Measurements from ENCODE around the gene LTBP1. TPM values are rescaled to one million over a fixed set of nuclear protein-coding genes. Genes with fewer than 3 reads are reported as not detected.

LTBP1 gene
- total and polyA plus RNA-seq, 2 of the 13 experiments (the other 11 are each of a cell fraction or from before 2014, with no cell fraction given): 0.12 to 0.22 TPM

GRCh38 chr2:33090553-33091134, 143.9 kb downstream of the LTBP1 start (continued):
- TF ChIP-seq, protein P1, sequence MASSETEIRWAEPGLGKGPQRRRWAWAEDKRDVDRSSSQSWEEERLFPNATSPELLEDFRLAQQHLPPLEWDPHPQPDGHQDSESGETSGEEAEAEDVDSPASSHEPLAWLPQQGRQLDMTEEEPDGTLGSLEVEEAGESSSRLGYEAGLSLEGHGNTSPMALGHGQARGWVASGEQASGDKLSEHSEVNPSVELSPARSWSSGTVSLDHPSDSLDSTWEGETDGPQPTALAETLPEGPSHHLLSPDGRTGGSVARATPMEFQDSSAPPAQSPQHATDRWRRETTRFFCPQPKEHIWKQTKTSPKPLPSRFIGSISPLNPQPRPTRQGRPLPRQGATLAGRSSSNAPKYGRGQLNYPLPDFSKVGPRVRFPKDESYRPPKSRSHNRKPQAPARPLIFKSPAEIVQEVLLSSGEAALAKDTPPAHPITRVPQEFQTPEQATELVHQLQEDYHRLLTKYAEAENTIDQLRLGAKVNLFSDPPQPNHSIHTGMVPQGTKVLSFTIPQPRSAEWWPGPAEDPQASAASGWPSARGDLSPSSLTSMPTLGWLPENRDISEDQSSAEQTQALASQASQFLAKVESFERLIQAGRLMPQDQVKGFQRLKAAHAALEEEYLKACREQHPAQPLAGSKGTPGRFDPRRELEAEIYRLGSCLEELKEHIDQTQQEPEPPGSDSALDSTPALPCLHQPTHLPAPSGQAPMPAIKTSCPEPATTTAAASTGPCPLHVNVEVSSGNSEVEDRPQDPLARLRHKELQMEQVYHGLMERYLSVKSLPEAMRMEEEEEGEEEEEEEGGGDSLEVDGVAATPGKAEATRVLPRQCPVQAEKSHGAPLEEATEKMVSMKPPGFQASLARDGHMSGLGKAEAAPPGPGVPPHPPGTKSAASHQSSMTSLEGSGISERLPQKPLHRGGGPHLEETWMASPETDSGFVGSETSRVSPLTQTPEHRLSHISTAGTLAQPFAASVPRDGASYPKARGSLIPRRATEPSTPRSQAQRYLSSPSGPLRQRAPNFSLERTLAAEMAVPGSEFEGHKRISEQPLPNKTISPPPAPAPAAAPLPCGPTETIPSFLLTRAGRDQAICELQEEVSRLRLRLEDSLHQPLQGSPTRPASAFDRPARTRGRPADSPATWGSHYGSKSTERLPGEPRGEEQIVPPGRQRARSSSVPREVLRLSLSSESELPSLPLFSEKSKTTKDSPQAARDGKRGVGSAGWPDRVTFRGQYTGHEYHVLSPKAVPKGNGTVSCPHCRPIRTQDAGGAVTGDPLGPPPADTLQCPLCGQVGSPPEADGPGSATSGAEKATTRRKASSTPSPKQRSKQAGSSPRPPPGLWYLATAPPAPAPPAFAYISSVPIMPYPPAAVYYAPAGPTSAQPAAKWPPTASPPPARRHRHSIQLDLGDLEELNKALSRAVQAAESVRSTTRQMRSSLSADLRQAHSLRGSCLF (CRISPR knock-in tag; IDR thresholded peaks at IDR 0.05; ENCODE audit: borderline replicate concordance): no peak
- TF ChIP-seq SAFB2 (CRISPR knock-in tag; IDR thresholded peaks at IDR 0.05; ENCODE audit: borderline replicate concordance, low read depth) (no peak), ZNF431 (CRISPR knock-in tag; IDR thresholded peaks at IDR 0.05; ENCODE audit: borderline replicate concordance, low read depth) (no peak)
- TF ChIP-seq, protein P2, sequence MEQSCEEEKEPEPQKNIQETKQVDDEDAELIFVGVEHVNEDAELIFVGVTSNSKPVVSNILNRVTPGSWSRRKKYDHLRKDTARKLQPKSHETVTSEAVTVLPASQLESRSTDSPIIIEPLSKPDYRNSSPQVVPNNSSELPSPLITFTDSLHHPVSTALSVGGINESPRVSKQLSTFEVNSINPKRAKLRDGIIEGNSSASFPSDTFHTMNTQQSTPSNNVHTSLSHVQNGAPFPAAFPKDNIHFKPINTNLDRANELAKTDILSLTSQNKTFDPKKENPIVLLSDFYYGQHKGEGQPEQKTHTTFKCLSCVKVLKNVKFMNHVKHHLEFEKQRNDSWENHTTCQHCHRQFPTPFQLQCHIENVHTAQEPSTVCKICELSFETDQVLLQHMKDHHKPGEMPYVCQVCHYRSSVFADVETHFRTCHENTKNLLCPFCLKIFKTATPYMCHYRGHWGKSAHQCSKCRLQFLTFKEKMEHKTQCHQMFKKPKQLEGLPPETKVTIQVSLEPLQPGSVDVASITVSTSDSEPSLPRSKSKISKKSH (CRISPR knock-in tag; IDR thresholded peaks at IDR 0.05; ENCODE audit: borderline replicate concordance): no peak
- TF ChIP-seq, protein P3, sequence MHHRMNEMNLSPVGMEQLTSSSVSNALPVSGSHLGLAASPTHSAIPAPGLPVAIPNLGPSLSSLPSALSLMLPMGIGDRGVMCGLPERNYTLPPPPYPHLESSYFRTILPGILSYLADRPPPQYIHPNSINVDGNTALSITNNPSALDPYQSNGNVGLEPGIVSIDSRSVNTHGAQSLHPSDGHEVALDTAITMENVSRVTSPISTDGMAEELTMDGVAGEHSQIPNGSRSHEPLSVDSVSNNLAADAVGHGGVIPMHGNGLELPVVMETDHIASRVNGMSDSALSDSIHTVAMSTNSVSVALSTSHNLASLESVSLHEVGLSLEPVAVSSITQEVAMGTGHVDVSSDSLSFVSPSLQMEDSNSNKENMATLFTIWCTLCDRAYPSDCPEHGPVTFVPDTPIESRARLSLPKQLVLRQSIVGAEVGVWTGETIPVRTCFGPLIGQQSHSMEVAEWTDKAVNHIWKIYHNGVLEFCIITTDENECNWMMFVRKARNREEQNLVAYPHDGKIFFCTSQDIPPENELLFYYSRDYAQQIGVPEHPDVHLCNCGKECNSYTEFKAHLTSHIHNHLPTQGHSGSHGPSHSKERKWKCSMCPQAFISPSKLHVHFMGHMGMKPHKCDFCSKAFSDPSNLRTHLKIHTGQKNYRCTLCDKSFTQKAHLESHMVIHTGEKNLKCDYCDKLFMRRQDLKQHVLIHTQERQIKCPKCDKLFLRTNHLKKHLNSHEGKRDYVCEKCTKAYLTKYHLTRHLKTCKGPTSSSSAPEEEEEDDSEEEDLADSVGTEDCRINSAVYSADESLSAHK (CRISPR knock-in tag; IDR thresholded peaks at IDR 0.05; ENCODE audit: borderline replicate concordance): no peak

Data from HepG2 (cell line).